HPDE6-E6E7 (cell line): ENCODE data around the gene CABP7.

Source experiments
- DNase-seq: peaks from one replicate; pipeline ENCODE4 v3.0.0; 2011; ENCODE audit warnings: missing footprints; ENCODE audit errors: extremely low spot score

CABP7 gene

GRCh38 chr22:29773233-29773632, 53.4 kb downstream of the CABP7 start:
- DNase-seq, result peak; percentile 93

GRCh38 chr22:29780220-29780619, 60.4 kb downstream of the CABP7 start:
- no peak for DNase-seq

GRCh38 chr22:29780748-29781676, 61.2 kb downstream of the CABP7 start:
- peak; percentile 79 for DNase-seq
